HEK293T (cell line): Measurements from ENCODE around the gene MEF2C.
A peak's percentile ranks its signal among the peaks of the same experiment; 100 is the strongest.

Experiments used
- CTCF ChIA-PET: fragments of 350-600 bp; formaldehyde crosslinking; extraction: SDS; loops from one replicate; lab custom pipeline; 2021; ENCODE audit warnings: antibody characterized with exemption, inconsistent platforms; lab: Yijun Ruan, JAX
- POLR2A ChIA-PET: fragments of 350-600 bp; formaldehyde crosslinking; extraction: SDS; loops from one replicate; lab custom pipeline; 2020; ENCODE audit warnings: antibody characterized with exemption, inconsistent platforms; lab: Yijun Ruan, JAX
- DNase-seq: peaks from one replicate; pipeline ENCODE4 v3.0.0; 2012; ENCODE audit warnings: mixed read lengths; ENCODE audit errors: extremely low spot score
- ARNT ChIP-seq: fragments of 450-650 bp; IDR thresholded peaks from 2 replicates; pipeline ENCODE4 v1.6.1; 2017; ENCODE audit warnings: mild to moderate bottlenecking
- BHLHE40 ChIP-seq: fragments of 450-650 bp; IDR thresholded peaks from 2 replicates; pipeline ENCODE4 v1.6.1; 2016; ENCODE audit warnings: mild to moderate bottlenecking, moderate library complexity, borderline replicate concordance
- CTBP1 ChIP-seq: fragments of 450-650 bp; IDR thresholded peaks from 2 replicates; pipeline ENCODE4 v1.6.1; 2016; ENCODE audit warnings: borderline replicate concordance
- ELF4 ChIP-seq: fragments of 450-650 bp; IDR thresholded peaks from 2 replicates; pipeline ENCODE4 v1.6.1; 2017; ENCODE audit warnings: antibody characterized with exemption
- FOXA1 ChIP-seq: fragments of 450-650 bp; IDR thresholded peaks from 2 replicates; pipeline ENCODE4 v1.6.1; 2016; ENCODE audit warnings: mild to moderate bottlenecking
- FOXK2 ChIP-seq: fragments of 450-650 bp; IDR thresholded peaks from 2 replicates; pipeline ENCODE4 v1.6.1; 2016; ENCODE audit warnings: mild to moderate bottlenecking
- FOXM1 ChIP-seq: fragments of 450-650 bp; IDR thresholded peaks from 2 replicates; pipeline ENCODE4 v1.6.1; 2017; ENCODE audit warnings: mild to moderate bottlenecking, borderline replicate concordance
- HDGF ChIP-seq: fragments of 450-650 bp; IDR thresholded peaks from 2 replicates; pipeline ENCODE4 v1.6.1; 2017; ENCODE audit warnings: antibody characterized with exemption, borderline replicate concordance
- L3MBTL2 ChIP-seq: fragments of 450-650 bp; conservative IDR thresholded peaks from 2 replicates; pipeline ENCODE4 v1.6.1; 2016; ENCODE audit warnings: mild to moderate bottlenecking
- LEF1 ChIP-seq: fragments of 450-650 bp; IDR thresholded peaks from 2 replicates; pipeline ENCODE4 v1.6.1; 2017; ENCODE audit warnings: mild to moderate bottlenecking, borderline replicate concordance
- NFRKB ChIP-seq: fragments of 450-650 bp; IDR thresholded peaks from 2 replicates; pipeline ENCODE4 v1.6.1; 2016; ENCODE audit warnings: mild to moderate bottlenecking, moderate library complexity
- PKNOX1 ChIP-seq: fragments of 450-650 bp; IDR thresholded peaks from 2 replicates; pipeline ENCODE4 v1.6.1; 2016
- SP1 ChIP-seq: fragments of 450-650 bp; IDR thresholded peaks from 2 replicates; pipeline ENCODE4 v1.6.1; 2017
- SUZ12 ChIP-seq: fragments of 450-650 bp; IDR thresholded peaks from 2 replicates; pipeline ENCODE4 v1.6.1; 2016; ENCODE audit warnings: mild to moderate bottlenecking
- TARDBP ChIP-seq: fragments of 450-650 bp; IDR thresholded peaks from 2 replicates; pipeline ENCODE4 v1.6.1; 2016
- ZNF384 ChIP-seq: fragments of 450-650 bp; IDR thresholded peaks from 2 replicates; pipeline ENCODE4 v1.6.1; 2016

MEF2C gene

GRCh38 chr5:88899096-88899737 is 16.2 kb upstream of the MEF2C start:
- POLR2A ChIA-PET = no interaction called here
- TF ChIP-seq LEF1 = no peak
- no peak for TF ChIP-seq ZNF384
- no peak for TF ChIP-seq ARNT
- no peak for TF ChIP-seq FOXK2
- CTCF ChIA-PET = no interaction called here
- DNase-seq = no peak

- no peak for TF ChIP-seq ARNT
- ChIA-PET POLR2A (no interaction called here), CTCF (no interaction called here)
- no peak for DNase-seq
Observed at GRCh38 chr5:88897748-88898147, 14.8 kb upstream of the MEF2C start.

GRCh38 chr5:88895681-88896501 is 12.9 kb upstream of the MEF2C start:
- TF ChIP-seq ARNT (no peak), FOXM1 (no peak), FOXK2 (no peak), BHLHE40 (no peak), HDGF (no peak), FOXA1 (no peak), SP1 (no peak), TARDBP (no peak), PKNOX1 (no peak), L3MBTL2 (no peak), SUZ12 (no peak), ELF4 (no peak)
- no peak for DNase-seq
- POLR2A ChIA-PET = no interaction called here
- CTCF ChIA-PET = no interaction called here

- ChIA-PET POLR2A (interaction anchor here (1.4 kb wide), 1 partner anchor 10 kb away, joined by 4 read pairs; the partner anchor contains the start of gene MEF2C), CTCF (no interaction called here)
- no peak for DNase-seq
- TF ChIP-seq ZNF384 (no peak), LEF1 (no peak), ELF4 (no peak), FOXK2 (no peak), FOXA1 (no peak), PKNOX1 (no peak)
Observed at GRCh38 chr5:88892669-88893068, 9.7 kb upstream of the MEF2C start.

GRCh38 chr5:88890070-88890781 is 7.2 kb upstream of the MEF2C start:
- ChIA-PET CTCF (no interaction called here), POLR2A (no interaction called here)
- DNase-seq = no peak
- no peak for TF ChIP-seq LEF1
- TF ChIP-seq ELF4 = no peak
- no peak for TF ChIP-seq HDGF
- no peak for TF ChIP-seq FOXM1
- no peak for TF ChIP-seq L3MBTL2
- TF ChIP-seq CTBP1 = no peak
- no peak for TF ChIP-seq TARDBP
- TF ChIP-seq NFRKB = no peak
- no peak for TF ChIP-seq ARNT
- no peak for TF ChIP-seq FOXK2
- no peak for TF ChIP-seq FOXA1
- TF ChIP-seq SP1 = no peak
- no peak for TF ChIP-seq SUZ12
- TF ChIP-seq BHLHE40 = no peak
- no peak for TF ChIP-seq PKNOX1
- TF ChIP-seq ZNF384 = no peak

- POLR2A ChIA-PET = no interaction called here
- no peak for DNase-seq
- CTCF ChIA-PET = no interaction called here
- peak; percentile 75 for TF ChIP-seq L3MBTL2
- no peak for TF ChIP-seq TARDBP
- no peak for TF ChIP-seq FOXM1
Observed at GRCh38 chr5:88889189-88890069, 6.4 kb upstream of the MEF2C start.
